Naive B cell (primary cell): ENCODE measurements around the gene TRAT1. TPM values are rescaled to one million over a fixed set of nuclear protein-coding genes. Genes with fewer than 3 reads are reported as not detected.

Source experiments
- ATAC-seq, 2 donors: fragments of 150-1000 bp; cut with Tn5 transposase; 2 replicates each; pipeline ENCODE4 v1.10.0; 2021; ENCODE audit warnings: low read depth in 2 of 2, mild to moderate bottlenecking in 2 of 2, moderate library complexity in 2 of 2
- DNase-seq: peaks from one replicate; pipeline ENCODE4 v3.0.0; 2022
- H3K27ac Mint-ChIP-seq, 6 donors: one replicate each; pipeline ENCODE4 v1.8.0; 2020 to 2022; ENCODE audit warnings: mild to moderate bottlenecking in 6 of 6, mixed read lengths in 6 of 6, moderate library complexity in 5 of 6, inconsistent platforms in 2 of 6
- H3K27me3 Mint-ChIP-seq, 3 donors: one replicate each; pipeline ENCODE4 v1.8.0; 2021 to 2022; ENCODE audit warnings: mixed read lengths in 3 of 3, mild to moderate bottlenecking in 1 of 3
- H3K36me3 Mint-ChIP-seq, 2 donors: one replicate each; pipeline ENCODE4 v1.8.0; 2020 to 2022; ENCODE audit warnings: mixed read lengths in 2 of 2, inconsistent platforms in 1 of 2, mild to moderate bottlenecking in 1 of 2
- H3K4me1 Mint-ChIP-seq, 3 donors: one replicate each; pipeline ENCODE4 v1.8.0; 2020 to 2022; ENCODE audit warnings: mixed read lengths in 3 of 3, inconsistent platforms in 1 of 3, mild to moderate bottlenecking in 1 of 3, moderate library complexity in 1 of 3
- H3K4me3 Mint-ChIP-seq, 8 donors: one replicate each; pipeline ENCODE4 v1.8.0; 2020 to 2022; ENCODE audit warnings: mild to moderate bottlenecking in 8 of 8, mixed read lengths in 8 of 8, moderate library complexity in 8 of 8, inconsistent platforms in 2 of 8
- H3K9me3 Mint-ChIP-seq, 7 donors: one replicate each; pipeline ENCODE4 v1.8.0; 2020 to 2022; ENCODE audit warnings: mixed read lengths in 7 of 7, mild to moderate bottlenecking in 5 of 7, inconsistent platforms in 2 of 7, moderate library complexity in 1 of 7
- polyA plus RNA-seq, 6 donors: library from polyadenylated mRNA; unstranded; fragments of 300-500 nt; fragmentation: Illumina TruSeq; gene quantifications; one replicate each; pipeline ENCODE4 v1.2.3, GENCODE V29; 2021; ENCODE audit warnings: low read depth in 6 of 6

TRAT1 gene
- polyA plus RNA-seq, 6 donors from 2014 or later: 0.24 to 0.62 (median 0.35) TPM

- Mint-ChIP-seq H3K9me3 (no peaks in the 10 kb centered on the region), H3K36me3 (no peaks in the 10 kb centered on the region), H3K4me3 (no peak overlapping the region), H3K27me3 (peaks cover 4 to 18% (median 11%) of the 10 kb centered on the region in 3 donors), H3K27ac (no peak overlapping the region), H3K4me1 (no peaks in the 10 kb centered on the region)
- DNase-seq (no peak), ATAC-seq (no peak)
Observed at GRCh38 chr3:108882762-108883161, 60.2 kb downstream of the TRAT1 start.

- no peak overlapping the region for H3K27ac Mint-ChIP-seq
- no peak overlapping the region for H3K4me3 Mint-ChIP-seq
Observed at GRCh38 chr3:108883373-108883772, 60.8 kb downstream of the TRAT1 start.

GRCh38 chr3:108887121-108887520 is 64.5 kb downstream of the TRAT1 start:
- Mint-ChIP-seq H3K27ac (no peak overlapping the region), H3K9me3 (no peaks in the 10 kb centered on the region), H3K4me3 (no peak overlapping the region)

More at GRCh38 chr3:108883373-108883772, 60.8 kb downstream of the TRAT1 start:
- no peak for DNase-seq
- Mint-ChIP-seq H3K9me3 (no peaks in the 10 kb centered on the region), H3K36me3 (no peaks in the 10 kb centered on the region), H3K4me1 (no peaks in the 10 kb centered on the region), H3K27me3 (peaks cover 4 to 13% (median 11%) of the 10 kb centered on the region in 3 donors)
- no peak for ATAC-seq

DNA sequence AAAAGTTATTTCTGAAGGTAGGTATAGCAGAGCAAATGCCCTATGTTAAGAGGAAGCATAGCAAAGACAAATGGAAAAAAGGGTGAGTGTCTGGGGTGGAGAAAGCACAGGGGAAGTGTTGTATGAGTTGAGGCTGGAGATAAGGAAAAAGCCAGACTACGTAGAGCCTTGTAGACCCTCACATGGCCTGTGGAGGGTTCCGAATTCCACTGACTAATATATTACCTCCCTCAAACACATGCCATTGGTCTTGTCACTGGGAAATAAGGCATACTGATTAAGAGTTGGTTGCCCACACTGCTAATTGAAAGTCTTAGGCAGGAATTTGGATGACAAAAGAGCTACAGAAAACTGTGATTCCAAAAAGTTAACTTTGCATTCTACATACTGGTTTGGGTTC is 65.2 kb downstream of the TRAT1 start:
- H3K4me1 Mint-ChIP-seq: no peaks in the 10 kb centered on the region
- no peak for ATAC-seq

More at GRCh38 chr3:108887121-108887520, 64.5 kb downstream of the TRAT1 start:
- ATAC-seq (no peak), DNase-seq (no peak)
- H3K36me3 Mint-ChIP-seq: no peaks in the 10 kb centered on the region
- H3K27me3 Mint-ChIP-seq: peaks cover 0 to 4% (median 3%) of the 10 kb centered on the region in 3 donors
- H3K4me1 Mint-ChIP-seq: no peaks in the 10 kb centered on the region

DNA sequence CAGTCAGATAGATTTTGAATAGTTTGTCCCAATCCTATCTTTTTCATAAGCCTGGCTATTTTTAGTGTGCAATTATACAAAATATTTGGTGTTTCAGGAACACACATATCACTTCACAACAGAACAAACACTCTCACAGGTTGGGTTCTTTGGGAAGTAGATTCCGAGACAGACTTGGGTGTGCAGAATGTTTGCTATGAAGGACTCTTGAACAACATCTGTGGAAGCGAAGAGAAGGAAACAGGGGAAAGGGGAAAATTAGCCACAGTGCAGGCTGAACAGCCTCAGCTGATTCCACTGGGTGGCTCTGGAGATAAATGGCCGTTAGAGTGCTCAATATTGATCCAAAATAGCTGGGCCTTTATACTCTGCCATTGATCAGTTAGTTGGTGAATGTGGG is 69.2 kb downstream of the TRAT1 start:
- DNase-seq (no peak), ATAC-seq (no peak)
- no peaks in the 10 kb centered on the region for H3K36me3 Mint-ChIP-seq
- no peaks in the 10 kb centered on the region for H3K9me3 Mint-ChIP-seq
- no peaks in the 10 kb centered on the region for H3K4me1 Mint-ChIP-seq
- no peak overlapping the region for H3K4me3 Mint-ChIP-seq
- peaks cover 0 to 16% (median 4%) of the 10 kb centered on the region in 3 donors for H3K27me3 Mint-ChIP-seq
- H3K27ac Mint-ChIP-seq: no peak overlapping the region

More for the DNA sequence above, 65.2 kb downstream of the TRAT1 start:
- Mint-ChIP-seq H3K4me3 (no peak overlapping the region), H3K9me3 (no peaks in the 10 kb centered on the region), H3K27me3 (peaks cover 0 to 10% (median 4%) of the 10 kb centered on the region in 3 donors), H3K27ac (no peak overlapping the region), H3K36me3 (no peaks in the 10 kb centered on the region)
- DNase-seq: no peak

DNA sequence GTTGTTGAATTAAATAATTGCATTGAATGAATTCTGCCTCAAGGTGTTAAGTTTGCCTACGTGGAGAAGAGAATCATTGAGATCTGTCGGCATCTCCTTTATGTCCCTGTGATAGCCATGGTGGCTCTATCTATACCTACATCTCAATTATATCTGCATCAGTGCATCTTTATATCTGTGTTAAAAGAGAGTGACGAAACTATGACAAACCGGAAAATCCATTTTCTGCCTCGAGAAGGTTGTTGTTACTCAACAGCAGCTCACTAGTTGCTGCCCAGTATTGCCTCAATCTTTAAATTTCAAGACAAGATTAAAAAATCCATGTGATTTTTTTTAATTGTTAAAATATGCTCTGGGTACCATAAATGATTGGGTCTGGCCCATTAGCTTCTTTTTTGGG is 72.4 kb downstream of the TRAT1 start:
- Mint-ChIP-seq H3K4me1 (peaks cover 0 to 10% (median 0%) of the 10 kb centered on the region in 3 donors), H3K27me3 (peaks cover 0 to 16% (median 0%) of the 10 kb centered on the region in 3 donors), H3K36me3 (no peaks in the 10 kb centered on the region), H3K27ac (peak overlapping the region in 1 of 6 donors; percentile 24), H3K9me3 (no peaks in the 10 kb centered on the region), H3K4me3 (no peak overlapping the region)
- ATAC-seq (no peak), DNase-seq (no peak)

DNA sequence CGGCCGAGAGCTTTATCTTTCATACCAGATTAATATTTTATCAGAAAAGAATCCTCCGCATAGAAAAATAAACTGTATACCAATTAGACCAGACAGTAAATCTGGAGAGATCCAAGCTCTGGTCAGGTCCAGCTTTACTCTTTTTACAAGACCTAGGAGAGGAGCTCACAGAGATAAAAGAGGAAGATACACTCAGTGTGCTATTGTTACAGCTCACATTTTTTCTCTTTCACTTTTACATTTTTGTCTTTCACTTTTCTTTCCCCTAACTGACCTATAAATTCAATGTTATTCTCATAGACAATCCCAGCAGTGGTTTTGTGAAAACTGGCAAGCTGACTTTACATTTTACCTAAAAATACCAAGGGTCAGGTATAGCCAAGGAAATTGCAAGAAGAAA is 75.3 kb downstream of the TRAT1 start:
- Mint-ChIP-seq H3K27me3 (peaks cover 0 to 5% (median 0%) of the 10 kb centered on the region in 3 donors), H3K36me3 (no peaks in the 10 kb centered on the region), H3K27ac (peak overlapping the region in 3 of 6 donors; percentile 34 to 69 (median 42)), H3K9me3 (no peaks in the 10 kb centered on the region), H3K4me3 (peak overlapping the region in 1 of 8 donors; percentile 6), H3K4me1 (peaks cover 0 to 13% (median 0%) of the 10 kb centered on the region in 3 donors)
- DNase-seq (no peak), ATAC-seq (peak in 1 of 2 donors; percentile 36)

- H3K4me3 Mint-ChIP-seq: no peak overlapping the region
- no peak for ATAC-seq
- no peaks in the 10 kb centered on the region for H3K36me3 Mint-ChIP-seq
- H3K27me3 Mint-ChIP-seq: peaks cover 0 to 2% (median 0%) of the 10 kb centered on the region in 3 donors
- peak overlapping the region in 1 of 6 donors; percentile 62 for H3K27ac Mint-ChIP-seq
- DNase-seq: no peak
- H3K4me1 Mint-ChIP-seq: peaks cover 0 to 13% (median 0%) of the 10 kb centered on the region in 3 donors
- H3K9me3 Mint-ChIP-seq: no peaks in the 10 kb centered on the region
Observed at GRCh38 chr3:108899530-108899929, 76.9 kb downstream of the TRAT1 start.

Other genes with a start within 250 kb of the TRAT1 start
- gene CIP2A, start 233.3 kb upstream of the TRAT1 start, polyA plus RNA-seq: 1 to 10 TPM; 3.4 to 7.6 (median 4.8) TPM
- gene DZIP3, start 233.1 kb upstream of the TRAT1 start, polyA plus RNA-seq: 10 to 100 TPM in 5 of 6 donors, 1 to 10 TPM in 1; 10.0 to 21.7 (median 17.6) TPM
- gene RETNLB, start 65.4 kb upstream of the TRAT1 start, polyA plus RNA-seq: not detected
- not detected for gene GUCA1C, start 131.1 kb downstream of the TRAT1 start, polyA plus RNA-seq